HCT116 (cell line): Measurements from ENCODE around the gene MYOF. TPM values are rescaled to one million over a fixed set of nuclear protein-coding genes. Genes with fewer than 3 reads are reported as not detected.

Experiments
- ATAC-seq: fragments of 200-7000 bp; cut with Tn5 transposase; 2 replicates; pipeline ENCODE4 v1.9.1; 2020; ENCODE audit warnings: mild to moderate bottlenecking, moderate library complexity
- BruUV-seq: library from RNA; stranded (reverse); fragments of 400-500 nt; replicated peaks from 2 replicates; lab custom pipeline; 2021; lab: Mats Ljungman, UMichigan
- CTCF ChIA-PET: fragments of 300-600 bp; sonication (Branson Sonifier 250); formaldehyde crosslinking; loops from one replicate; lab custom pipeline; 2021; ENCODE audit warnings: antibody characterized with exemption; lab: Charles Lee
- POLR2A ChIA-PET: fragments of 300-600, 350-600 bp; sonication (Branson Sonifier 250); formaldehyde crosslinking; loops from one replicate; lab custom pipeline; 2021; ENCODE audit warnings: antibody characterized with exemption; lab: Charles Lee
- RAD21 ChIA-PET, 2 experiments: fragments of 300-600 bp; sonication (Branson Sonifier 250); formaldehyde crosslinking; loops; one replicate each; lab custom pipeline; 2023; ENCODE audit warnings: low total read pairs in 2 of 2; ENCODE audit not compliant: uncharacterized antibody in 2 of 2, unreplicated experiment in 2 of 2, low non-redundant PET in 1 of 2; lab: Charles Lee
- DNase-seq: peaks from one replicate; pipeline ENCODE4 v3.0.0-alpha.2; 2010; ENCODE audit warnings: low read depth, low spot score
- H2AFZ ChIP-seq: fragments of 200-600 bp; shearing (Covaris generic), sonication (generic); 2 replicates; pipeline ENCODE4 v1.6.1; 2017; ENCODE audit warnings: low read depth, mixed run types, mixed read lengths, antibody characterized with exemption, low read length; ENCODE audit not compliant: poor library complexity, severe bottlenecking
- H3K27ac ChIP-seq: 2 replicates; pipeline ENCODE4 v1.5.1; 2012; ENCODE audit warnings: low read depth, low read length
- H3K27me3 ChIP-seq: fragments of 200-600 bp; sonication (generic); 2 replicates; pipeline ENCODE4 v1.6.1; 2016; ENCODE audit warnings: mixed run types, low read length, mixed read lengths; ENCODE audit not compliant: insufficient read depth
- H3K36me3 ChIP-seq, 2 experiments: fragments of 200-500 bp in 1 of 2; fragments of 200-600 bp in 1 of 2; sonication (Bioruptor generic) in 1 of 2; sonication (generic) in 1 of 2; 2 replicates each; pipeline versions ENCODE4 v1.5.1 to v1.6.1; 2014 to 2016; ENCODE audit warnings: low read length in 2 of 2, inconsistent platforms in 1 of 2, mixed read lengths in 1 of 2, mixed run types in 1 of 2; ENCODE audit not compliant: insufficient read depth in 2 of 2, control insufficient read depth in 1 of 2
- H3K4me1 ChIP-seq, 2 experiments: fragments of 200-600 bp in 1 of 2; sonication (generic) in 1 of 2; 2 replicates each; pipeline versions ENCODE4 v1.5.1 to v1.6.1; 2012 to 2017; ENCODE audit warnings: low read length in 2 of 2, inconsistent platforms in 1 of 2, mild to moderate bottlenecking in 1 of 2, mixed read lengths in 1 of 2, mixed run types in 1 of 2, moderate library complexity in 1 of 2; ENCODE audit not compliant: insufficient read depth in 2 of 2, control insufficient read depth in 1 of 2
- H3K4me2 ChIP-seq: fragments of 200-600 bp; sonication (generic); 2 replicates; pipeline ENCODE4 v1.6.1; 2017; ENCODE audit warnings: mixed run types, low read length, mixed read lengths
- H3K4me3 ChIP-seq, 2 experiments: fragments of 200-600 bp in 1 of 2; sonication (generic) in 1 of 2; replicated peaks in 1 of 2; 2 replicates each; pipeline ENCODE4 v1.5.1; 2011 to 2016; ENCODE audit warnings: low read length in 2 of 2, control low read depth in 1 of 2, low read depth in 1 of 2, mild to moderate bottlenecking in 1 of 2, mixed read lengths in 1 of 2, mixed run types in 1 of 2
- H3K79me2 ChIP-seq: fragments of 200-600 bp; sonication (generic); 2 replicates; pipeline ENCODE4 v1.6.1; 2017; ENCODE audit warnings: mild to moderate bottlenecking, mixed run types, low read length, moderate library complexity, mixed read lengths; ENCODE audit not compliant: insufficient read depth
- H3K9ac ChIP-seq: fragments of 200-600 bp; sonication (generic); 2 replicates; pipeline ENCODE4 v1.6.1; 2016; ENCODE audit warnings: low read length, mixed read lengths
- H3K9me2 ChIP-seq: fragments of 200-600 bp; sonication (generic), shearing (Covaris generic); 2 replicates; pipeline ENCODE4 v1.6.1; 2017; ENCODE audit warnings: mixed run types, mild to moderate bottlenecking, moderate library complexity; ENCODE audit not compliant: insufficient read depth
- H3K9me3 ChIP-seq, 2 experiments: fragments of 200-500 bp in 1 of 2; fragments of 200-600 bp in 1 of 2; sonication (Bioruptor generic) in 1 of 2; sonication (generic) in 1 of 2; 2 replicates each; pipeline ENCODE4 v1.6.1; 2014 to 2017; ENCODE audit warnings: low read length in 2 of 2, mixed read lengths in 2 of 2, inconsistent platforms in 1 of 2, low read depth in 1 of 2, mild to moderate bottlenecking in 1 of 2, mixed run types in 1 of 2, moderate library complexity in 1 of 2; ENCODE audit not compliant: control insufficient read depth in 1 of 2, insufficient read depth in 1 of 2
- H4K20me1 ChIP-seq: fragments of 200-600 bp; sonication (generic), shearing (Covaris generic); 2 replicates; pipeline ENCODE4 v1.6.1; 2017; ENCODE audit warnings: mixed run types, mild to moderate bottlenecking, moderate library complexity; ENCODE audit not compliant: insufficient read depth
- CBX3 ChIP-seq: IDR thresholded peaks from 2 replicates; pipeline ENCODE4 v1.6.1; 2012; ENCODE audit warnings: low read depth
- CEBPB ChIP-seq: IDR thresholded peaks from 2 replicates; pipeline ENCODE4 v1.6.1; 2012; ENCODE audit warnings: low read depth
- ELF1 ChIP-seq: IDR thresholded peaks from 2 replicates; pipeline ENCODE4 v1.6.1; 2012; ENCODE audit warnings: low read depth, borderline replicate concordance
- POLR2AphosphoS5 ChIP-seq: IDR thresholded peaks from 2 replicates; pipeline ENCODE4 v1.6.1; 2011; ENCODE audit warnings: mild to moderate bottlenecking, low read depth, low read length, moderate library complexity
- SIN3A ChIP-seq: IDR thresholded peaks from 2 replicates; pipeline ENCODE4 v1.6.1; 2012; ENCODE audit warnings: low read depth
- SP1 ChIP-seq: IDR thresholded peaks from 2 replicates; pipeline ENCODE4 v1.6.1; 2012; ENCODE audit warnings: low read depth
- YY1 ChIP-seq: IDR thresholded peaks from 2 replicates; pipeline ENCODE4 v1.6.1; 2011; ENCODE audit warnings: low read length, low read depth, moderate library complexity, mild to moderate bottlenecking; ENCODE audit not compliant: insufficient replicate concordance; ENCODE audit errors: extremely low read depth
- ZNF274 ChIP-seq: fragments of 200-500 bp; sonication (Bioruptor generic); IDR thresholded peaks from 2 replicates; pipeline ENCODE4 v1.6.1; 2014; ENCODE audit warnings: mild to moderate bottlenecking, low read depth, low read length, inconsistent platforms
- intact Hi-C: fragments of 100-400 bp; cut with micrococcal nuclease; formaldehyde crosslinking; loops from 2 replicates; pipeline ENCODE4 v1.10.0; 2022
- total RNA-seq: library from RNA; stranded (reverse); gene quantifications from one replicate; pipeline ENCODE4 v1.2.1, GENCODE V29; 2021; ENCODE audit not compliant: unreplicated experiment
- TF ChIP-seq, protein P1 (sequence below), 3 experiments: fragments of 200-600 bp in 1 of 3; sonication (generic) in 1 of 3; IDR thresholded peaks in 2 of 3; conservative IDR thresholded peaks in 1 of 3; 2 replicates each; pipeline ENCODE4 v1.5.1; 2012 to 2017; ENCODE audit warnings: low read depth in 2 of 3, low read length in 2 of 3, antibody characterized with exemption in 1 of 3, borderline replicate concordance in 1 of 3, control low read depth in 1 of 3, mild to moderate bottlenecking in 1 of 3, mixed read lengths in 1 of 3, mixed run types in 1 of 3, moderate library complexity in 1 of 3; ENCODE audit not compliant: insufficient read depth in 1 of 3
- TF ChIP-seq, protein P2 (sequence below): IDR thresholded peaks from 2 replicates; pipeline ENCODE4 v1.6.1; 2012
- TF ChIP-seq, protein P3 (sequence below): IDR thresholded peaks from 2 replicates; pipeline ENCODE4 v1.6.1; 2012

The MYOF gene
- total RNA-seq, 1 experiment from 2014 or later, result 250 TPM

DNA sequence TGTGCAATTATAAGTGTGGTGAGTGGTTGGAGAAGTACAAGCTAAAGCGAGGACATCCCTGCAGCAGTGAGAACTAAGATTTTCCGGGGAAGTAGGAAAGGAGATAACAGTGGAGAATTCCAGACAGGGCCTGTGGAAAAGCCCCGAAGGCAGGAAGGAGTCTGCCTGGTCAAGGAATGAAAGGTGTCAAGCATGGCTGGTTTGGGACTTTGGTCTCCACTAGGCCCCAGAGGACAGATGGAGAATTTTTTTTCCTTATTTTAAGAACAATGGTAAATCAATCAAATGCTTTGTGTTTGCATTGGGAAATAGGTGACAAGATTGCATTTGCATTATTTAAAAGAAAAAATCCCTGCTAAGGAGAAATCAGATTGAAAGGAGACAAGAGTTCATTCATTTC is 11.0 kb upstream of the MYOF start:
- intact Hi-C loops, result no loop called here
- Histone ChIP-seq H3K27me3 (no peaks in the 10 kb centered on the region), H3K9me3 (no peaks in the 10 kb centered on the region), H3K4me3 (no peak overlapping the region), H3K36me3 (no peaks in the 10 kb centered on the region), H3K79me2 (peaks cover 17% of the 10 kb centered on the region), H3K27ac (no peak overlapping the region), H2AFZ (no peak overlapping the region), H3K9ac (no peak overlapping the region), H3K4me2 (no peak overlapping the region), H3K4me1 (peaks cover 8 to 18% of the 10 kb centered on the region in 2 experiments; a peak in 3 of 4 replicates), H4K20me1 (no peaks in the 10 kb centered on the region), H3K9me2 (no peaks in the 10 kb centered on the region)
- ATAC-seq (no peak), DNase-seq (no peak)
- ChIA-PET POLR2A (no interaction called here), RAD21 (no interaction called here), CTCF (interaction anchor here (1.0 to 2.0 kb wide), 3 partner anchors 10 to 187 kb away, joined by 3 to 6 read pairs (median 5); partner anchors contain the start of gene MYOF)
- BruUV-seq, result no TSS peak
- TF ChIP-seq, protein P1, sequence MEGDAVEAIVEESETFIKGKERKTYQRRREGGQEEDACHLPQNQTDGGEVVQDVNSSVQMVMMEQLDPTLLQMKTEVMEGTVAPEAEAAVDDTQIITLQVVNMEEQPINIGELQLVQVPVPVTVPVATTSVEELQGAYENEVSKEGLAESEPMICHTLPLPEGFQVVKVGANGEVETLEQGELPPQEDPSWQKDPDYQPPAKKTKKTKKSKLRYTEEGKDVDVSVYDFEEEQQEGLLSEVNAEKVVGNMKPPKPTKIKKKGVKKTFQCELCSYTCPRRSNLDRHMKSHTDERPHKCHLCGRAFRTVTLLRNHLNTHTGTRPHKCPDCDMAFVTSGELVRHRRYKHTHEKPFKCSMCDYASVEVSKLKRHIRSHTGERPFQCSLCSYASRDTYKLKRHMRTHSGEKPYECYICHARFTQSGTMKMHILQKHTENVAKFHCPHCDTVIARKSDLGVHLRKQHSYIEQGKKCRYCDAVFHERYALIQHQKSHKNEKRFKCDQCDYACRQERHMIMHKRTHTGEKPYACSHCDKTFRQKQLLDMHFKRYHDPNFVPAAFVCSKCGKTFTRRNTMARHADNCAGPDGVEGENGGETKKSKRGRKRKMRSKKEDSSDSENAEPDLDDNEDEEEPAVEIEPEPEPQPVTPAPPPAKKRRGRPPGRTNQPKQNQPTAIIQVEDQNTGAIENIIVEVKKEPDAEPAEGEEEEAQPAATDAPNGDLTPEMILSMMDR (IDR thresholded peaks at IDR 0.05 in 2 of 3, conservative IDR thresholded peaks at IDR 0.05 in 1 of 3; ENCODE audit: borderline replicate concordance in 1 of 3, insufficient read depth in 1 of 3, low read depth in 2 of 3, low read length in 2 of 3), result peak in 1 of 3 experiments; percentile 19; a peak in 1 of 6 replicates
- no peak for TF ChIP-seq POLR2AphosphoS5
- TF ChIP-seq, protein P2, sequence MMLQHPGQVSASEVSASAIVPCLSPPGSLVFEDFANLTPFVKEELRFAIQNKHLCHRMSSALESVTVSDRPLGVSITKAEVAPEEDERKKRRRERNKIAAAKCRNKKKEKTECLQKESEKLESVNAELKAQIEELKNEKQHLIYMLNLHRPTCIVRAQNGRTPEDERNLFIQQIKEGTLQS, result no peak

DNA sequence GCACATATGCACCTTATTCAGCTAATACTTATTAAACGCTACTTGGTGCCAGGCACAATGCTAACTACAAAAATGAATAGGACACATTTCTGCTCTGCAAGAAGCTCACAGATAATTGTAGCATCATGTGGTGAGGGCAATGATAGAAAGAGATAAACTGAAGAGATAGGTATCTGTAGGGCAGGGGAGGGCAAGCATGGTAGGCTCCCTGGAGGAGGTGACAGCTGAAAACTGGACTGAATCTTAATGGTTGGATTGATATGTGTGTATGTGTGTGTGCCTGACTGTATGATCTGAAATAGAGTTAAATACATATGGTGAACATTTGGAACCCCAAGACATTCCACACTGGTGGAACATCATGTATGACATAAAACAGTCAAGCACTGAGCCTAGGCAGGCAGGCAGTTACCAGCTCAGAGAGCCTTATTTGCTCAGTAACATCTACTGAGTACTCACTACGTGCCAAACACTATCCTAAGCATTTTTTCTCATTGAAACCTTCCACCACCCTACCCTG is 9.5 kb upstream of the MYOF start:
- no peak overlapping the region for H3K9ac ChIP-seq
- no peak overlapping the region for H3K27ac ChIP-seq
- RAD21 ChIA-PET, result no interaction called here
- no peaks in the 10 kb centered on the region for H3K9me3 ChIP-seq
- ATAC-seq (no peak), DNase-seq (no peak)
- H3K36me3 ChIP-seq, result no peaks in the 10 kb centered on the region
- BruUV-seq, result no TSS peak
- H3K9me2 ChIP-seq, result no peaks in the 10 kb centered on the region
- no peaks in the 10 kb centered on the region for H4K20me1 ChIP-seq
- no peak overlapping the region for H3K4me2 ChIP-seq
- H2AFZ ChIP-seq, result no peak overlapping the region
- no peaks in the 10 kb centered on the region for H3K27me3 ChIP-seq
- intact Hi-C loops, result no loop called here
- POLR2A ChIA-PET, result no interaction called here
- H3K4me1 ChIP-seq, result peaks cover 8 to 9% of the 10 kb centered on the region in 2 experiments; a peak in 3 of 4 replicates
- peaks cover 2% of the 10 kb centered on the region for H3K79me2 ChIP-seq
- H3K4me3 ChIP-seq, result no peak overlapping the region
- CTCF ChIA-PET, result interaction anchor here (2.0 kb wide), 1 partner anchor 9 kb away, joined by 5 read pairs; the partner anchor contains the start of gene MYOF
- TF ChIP-seq CBX3 (no peak), SP1 (no peak), SIN3A (no peak), YY1 (no peak), ELF1 (no peak), CEBPB (no peak), ZNF274 (no peak)
- TF ChIP-seq, protein P3, sequence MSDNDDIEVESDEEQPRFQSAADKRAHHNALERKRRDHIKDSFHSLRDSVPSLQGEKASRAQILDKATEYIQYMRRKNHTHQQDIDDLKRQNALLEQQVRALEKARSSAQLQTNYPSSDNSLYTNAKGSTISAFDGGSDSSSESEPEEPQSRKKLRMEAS, result no peak
- TF ChIP-seq, protein P2, result no peak
- TF ChIP-seq, protein P1 (IDR thresholded peaks at IDR 0.05 in 2 of 3, conservative IDR thresholded peaks at IDR 0.05 in 1 of 3; ENCODE audit: borderline replicate concordance in 1 of 3, insufficient read depth in 1 of 3, low read depth in 2 of 3, low read length in 2 of 3), result no peak
